Stomach (tissue), 4 donors: ENCODE data around the gene SEMA3A.

Source experiments
- POLR2A ChIP-seq, 4 donors: fragments of 450-650 bp; IDR thresholded peaks; one replicate each; pipeline ENCODE4 v1.6.1; 2016; ENCODE audit warnings: antibody characterized with exemption in 4 of 4, control low read depth in 2 of 4, mild to moderate bottlenecking in 1 of 4, moderate library complexity in 1 of 4
- POLR2AphosphoS5 ChIP-seq, 3 donors: sonication (generic); formaldehyde crosslinking; IDR thresholded peaks; one replicate each; pipeline ENCODE4 v1.6.1; 2016; ENCODE audit warnings: antibody characterized with exemption in 3 of 3
- TF ChIP-seq, protein P1 (sequence below), 7 experiments: fragments of 450-650 bp in 4 of 7; fragments of 200-600 bp in 3 of 7; sonication (generic) in 3 of 7; IDR thresholded peaks; one replicate each; pipeline ENCODE4 v1.5.1; 2016 to 2019; ENCODE audit warnings: antibody characterized with exemption in 7 of 7, control low read depth in 2 of 7, mild to moderate bottlenecking in 1 of 7

- TF ChIP-seq, protein P1, sequence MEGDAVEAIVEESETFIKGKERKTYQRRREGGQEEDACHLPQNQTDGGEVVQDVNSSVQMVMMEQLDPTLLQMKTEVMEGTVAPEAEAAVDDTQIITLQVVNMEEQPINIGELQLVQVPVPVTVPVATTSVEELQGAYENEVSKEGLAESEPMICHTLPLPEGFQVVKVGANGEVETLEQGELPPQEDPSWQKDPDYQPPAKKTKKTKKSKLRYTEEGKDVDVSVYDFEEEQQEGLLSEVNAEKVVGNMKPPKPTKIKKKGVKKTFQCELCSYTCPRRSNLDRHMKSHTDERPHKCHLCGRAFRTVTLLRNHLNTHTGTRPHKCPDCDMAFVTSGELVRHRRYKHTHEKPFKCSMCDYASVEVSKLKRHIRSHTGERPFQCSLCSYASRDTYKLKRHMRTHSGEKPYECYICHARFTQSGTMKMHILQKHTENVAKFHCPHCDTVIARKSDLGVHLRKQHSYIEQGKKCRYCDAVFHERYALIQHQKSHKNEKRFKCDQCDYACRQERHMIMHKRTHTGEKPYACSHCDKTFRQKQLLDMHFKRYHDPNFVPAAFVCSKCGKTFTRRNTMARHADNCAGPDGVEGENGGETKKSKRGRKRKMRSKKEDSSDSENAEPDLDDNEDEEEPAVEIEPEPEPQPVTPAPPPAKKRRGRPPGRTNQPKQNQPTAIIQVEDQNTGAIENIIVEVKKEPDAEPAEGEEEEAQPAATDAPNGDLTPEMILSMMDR (IDR thresholded peaks at IDR 0.05) = no peak
- TF ChIP-seq POLR2A (IDR thresholded peaks at IDR 0.05) (no peak), POLR2AphosphoS5 (IDR thresholded peaks at IDR 0.05) (no peak)
Measured at GRCh38 chr7:84022684-84023308, 171.8 kb downstream of the SEMA3A start.
